ENCODE data around the gene TMEM37.

DNA sequence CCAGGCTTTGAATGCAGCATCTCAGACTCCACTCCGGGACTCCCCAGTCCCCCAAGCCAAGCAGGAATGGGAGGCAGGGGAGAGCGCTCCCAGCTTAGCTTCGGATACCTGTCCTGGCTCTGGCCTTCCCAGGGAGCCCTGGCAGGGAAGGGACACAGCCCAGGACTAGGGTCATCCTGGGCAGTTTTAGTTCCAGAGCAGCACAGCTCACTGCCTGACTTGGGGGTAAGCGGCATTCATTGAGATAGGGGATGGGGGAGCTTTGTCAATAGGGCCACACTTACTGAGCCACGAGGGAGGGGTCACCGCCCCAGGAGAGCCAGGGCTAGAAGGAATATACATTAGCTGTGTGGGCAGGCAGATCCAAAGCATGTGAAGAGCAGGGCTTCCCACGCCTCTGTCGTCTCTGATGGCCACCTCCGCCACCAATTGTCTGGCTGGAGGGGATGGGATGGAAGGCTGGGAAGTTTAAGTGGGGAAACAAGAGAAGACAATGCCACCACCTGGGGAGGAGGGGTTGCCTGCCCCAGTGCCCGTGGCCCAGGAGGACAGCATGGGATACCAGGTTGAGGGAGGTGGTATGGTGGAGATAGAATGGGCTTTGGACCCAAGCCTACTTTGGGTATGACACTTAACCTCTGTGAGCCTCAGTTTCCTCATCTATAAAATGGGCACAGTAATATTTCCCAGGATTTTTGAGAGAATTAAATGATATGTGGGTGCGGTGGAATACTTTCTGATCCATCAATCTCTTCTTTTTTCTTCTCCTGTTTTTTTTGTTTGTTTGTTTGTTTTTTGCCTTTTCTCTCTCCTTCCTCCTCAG, 52.5 kb downstream of the TMEM37 start:
- TF ChIP-seq, protein P1, sequence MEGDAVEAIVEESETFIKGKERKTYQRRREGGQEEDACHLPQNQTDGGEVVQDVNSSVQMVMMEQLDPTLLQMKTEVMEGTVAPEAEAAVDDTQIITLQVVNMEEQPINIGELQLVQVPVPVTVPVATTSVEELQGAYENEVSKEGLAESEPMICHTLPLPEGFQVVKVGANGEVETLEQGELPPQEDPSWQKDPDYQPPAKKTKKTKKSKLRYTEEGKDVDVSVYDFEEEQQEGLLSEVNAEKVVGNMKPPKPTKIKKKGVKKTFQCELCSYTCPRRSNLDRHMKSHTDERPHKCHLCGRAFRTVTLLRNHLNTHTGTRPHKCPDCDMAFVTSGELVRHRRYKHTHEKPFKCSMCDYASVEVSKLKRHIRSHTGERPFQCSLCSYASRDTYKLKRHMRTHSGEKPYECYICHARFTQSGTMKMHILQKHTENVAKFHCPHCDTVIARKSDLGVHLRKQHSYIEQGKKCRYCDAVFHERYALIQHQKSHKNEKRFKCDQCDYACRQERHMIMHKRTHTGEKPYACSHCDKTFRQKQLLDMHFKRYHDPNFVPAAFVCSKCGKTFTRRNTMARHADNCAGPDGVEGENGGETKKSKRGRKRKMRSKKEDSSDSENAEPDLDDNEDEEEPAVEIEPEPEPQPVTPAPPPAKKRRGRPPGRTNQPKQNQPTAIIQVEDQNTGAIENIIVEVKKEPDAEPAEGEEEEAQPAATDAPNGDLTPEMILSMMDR (conservative IDR thresholded peaks at IDR 0.05): no peak
- TF ChIP-seq ZFX (IDR thresholded peaks at IDR 0.05): no peak

Data from C4-2B (cell line).